ENCODE measurements around the gene LSM14B. TPM values are rescaled to one million over a fixed set of nuclear protein-coding genes. Genes with fewer than 3 reads are reported as not detected.
"Not testable (repeated sequence)": the region's sequence is repeated elsewhere in the genome, so short reads cannot be mapped to it uniquely, and the experiment has no call there.

Gene LSM14B
- 23.3 and 34.2 TPM in 2 replicates for total RNA-seq

- TF ChIP-seq CTCF (IDR thresholded peaks at IDR 0.05; ENCODE audit: insufficient read depth, low read length, poor library complexity, severe bottlenecking), result no peak
- Histone ChIP-seq H3K36me3 (ENCODE audit: control insufficient read depth, insufficient read depth, low read length) (peaks cover 5% of the 10 kb centered on the region), H3K4me3 (ENCODE audit: low read depth, low read length) (peak within 1 kb of the TSS; percentile 86), H3K27me3 (ENCODE audit: control insufficient read depth, insufficient read depth, low read length) (peaks cover 21% of the 10 kb centered on the region)
- peak; percentile 82 for DNase-seq (ENCODE audit: low read depth)
Observed at GRCh38 chr20:62121776-62122653, at the start of gene LSM14B. Gene LSM14B (plus strand): TSS chr20:62122475. CDS start chr20:62122667, 192 bp downstream.

- DNase-seq (ENCODE audit: low read depth), result no peak
- Histone ChIP-seq H3K4me3 (ENCODE audit: low read depth, low read length) (no peak overlapping the region), H3K27me3 (ENCODE audit: control insufficient read depth, insufficient read depth, low read length) (no peaks in the 10 kb centered on the region), H3K36me3 (ENCODE audit: control insufficient read depth, insufficient read depth, low read length) (no peaks in the 10 kb centered on the region)
- no peak for TF ChIP-seq CTCF (IDR thresholded peaks at IDR 0.05; ENCODE audit: insufficient read depth, low read length, poor library complexity, severe bottlenecking)
Observed at GRCh38 chr20:62073323-62073722, 49.0 kb upstream of the LSM14B start.

- Histone ChIP-seq H3K36me3 (ENCODE audit: control insufficient read depth, insufficient read depth, low read length) (no peaks in the 10 kb centered on the region), H3K4me3 (ENCODE audit: low read depth, low read length) (no peak overlapping the region), H3K27me3 (ENCODE audit: control insufficient read depth, insufficient read depth, low read length) (peaks cover 5% of the 10 kb centered on the region)
- TF ChIP-seq CTCF (IDR thresholded peaks at IDR 0.05; ENCODE audit: insufficient read depth, low read length, poor library complexity, severe bottlenecking), result no peak
- no peak for DNase-seq (ENCODE audit: low read depth)
Observed at GRCh38 chr20:62079166-62079565, 43.1 kb upstream of the LSM14B start.

- DNase-seq (ENCODE audit: low read depth), result no peak
- H3K36me3 ChIP-seq (ENCODE audit: control insufficient read depth, insufficient read depth, low read length), result no peaks in the 10 kb centered on the region
- H3K27me3 ChIP-seq (ENCODE audit: control insufficient read depth, insufficient read depth, low read length), result peaks cover 5% of the 10 kb centered on the region
- no peak overlapping the region for H3K4me3 ChIP-seq (ENCODE audit: low read depth, low read length)
- TF ChIP-seq CTCF (IDR thresholded peaks at IDR 0.05; ENCODE audit: insufficient read depth, low read length, poor library complexity, severe bottlenecking), result no peak
Observed at GRCh38 chr20:62080249-62080990, 41.9 kb upstream of the LSM14B start.

GRCh38 chr20:62083312-62083711 lies 39.0 kb upstream of the LSM14B start:
- peaks cover 5% of the 10 kb centered on the region for H3K27me3 ChIP-seq (ENCODE audit: control insufficient read depth, insufficient read depth, low read length)
- no peak for TF ChIP-seq CTCF (IDR thresholded peaks at IDR 0.05; ENCODE audit: insufficient read depth, low read length, poor library complexity, severe bottlenecking)
- H3K4me3 ChIP-seq (ENCODE audit: low read depth, low read length), result no peak overlapping the region
- no peaks in the 10 kb centered on the region for H3K36me3 ChIP-seq (ENCODE audit: control insufficient read depth, insufficient read depth, low read length)
- DNase-seq (ENCODE audit: low read depth), result no peak

- DNase-seq (ENCODE audit: low read depth); H3K4me3 ChIP-seq (ENCODE audit: low read depth, low read length); H3K27me3 ChIP-seq (ENCODE audit: control insufficient read depth, insufficient read depth, low read length); H3K36me3 ChIP-seq (ENCODE audit: control insufficient read depth, insufficient read depth, low read length): not testable (repeated sequence)
Observed at GRCh38 chr20:62084224-62084623, 38.1 kb upstream of the LSM14B start.
